Neural progenitor cell (in vitro differentiated cells): ENCODE measurements around the gene NASP. TPM values are rescaled to one million over a fixed set of nuclear protein-coding genes. Genes with fewer than 3 reads are reported as not detected.

Experiments used
- DNase-seq: peaks from one replicate; pipeline ENCODE4 v3.0.0-alpha.2; 2016; ENCODE audit warnings: low spot score
- H2AFZ ChIP-seq: fragments of 200-600 bp; sonication (generic); replicated peaks from 2 replicates; pipeline ENCODE4 v1.6.1; 2016; ENCODE audit warnings: antibody characterized with exemption
- H3F3A ChIP-seq: fragments of 200-600 bp; sonication (generic); 2 replicates; pipeline ENCODE4 v1.6.1; 2016; ENCODE audit warnings: antibody characterized with exemption, low read depth
- H3K27ac ChIP-seq: fragments of 200-600 bp; sonication (generic); 2 replicates; pipeline ENCODE4 v1.5.1; 2016; ENCODE audit warnings: mild to moderate bottlenecking
- H3K27me3 ChIP-seq: fragments of 200-600 bp; sonication (generic); 2 replicates; pipeline ENCODE4 v1.6.1; 2016; ENCODE audit warnings: mild to moderate bottlenecking, moderate library complexity
- H3K36me3 ChIP-seq: fragments of 200-600 bp; sonication (generic); 2 replicates; pipeline ENCODE4 v1.5.1; 2016
- H3K4me1 ChIP-seq: fragments of 200-600 bp; sonication (generic); 2 replicates; pipeline ENCODE4 v1.6.1; 2016; ENCODE audit warnings: mixed run types
- H3K4me2 ChIP-seq: fragments of 200-600 bp; sonication (generic); 2 replicates; pipeline ENCODE4 v1.6.1; 2016
- H3K4me3 ChIP-seq: fragments of 200-600 bp; sonication (generic); 2 replicates; pipeline ENCODE4 v1.5.1; 2016
- H3K79me2 ChIP-seq: fragments of 200-600 bp; sonication (generic); 2 replicates; pipeline ENCODE4 v1.6.1; 2016; ENCODE audit warnings: low read depth
- H3K9ac ChIP-seq: fragments of 200-600 bp; sonication (generic); 2 replicates; pipeline ENCODE4 v1.6.1; 2016
- H3K9me3 ChIP-seq: fragments of 200-600 bp; sonication (generic); 2 replicates; pipeline ENCODE4 v1.5.1; 2016; ENCODE audit warnings: low read depth
- H4K20me1 ChIP-seq: fragments of 200-600 bp; sonication (generic); 2 replicates; pipeline ENCODE4 v1.6.1; 2016; ENCODE audit warnings: low read depth
- H3K27ac Mint-ChIP-seq: 3 replicates; pipeline ENCODE4 v1.8.0; 2021; ENCODE audit warnings: mixed read lengths
- H3K27me3 Mint-ChIP-seq: 2 replicates; pipeline ENCODE4 v1.8.0; 2022; ENCODE audit warnings: low read depth, mild to moderate bottlenecking, inconsistent platforms, moderate library complexity, mixed read lengths; ENCODE audit not compliant: insufficient read depth
- H3K36me3 Mint-ChIP-seq: 3 replicates; pipeline ENCODE4 v1.8.0; 2021; ENCODE audit warnings: mixed read lengths
- H3K4me1 Mint-ChIP-seq: 3 replicates; pipeline ENCODE4 v1.8.0; 2021; ENCODE audit warnings: mixed read lengths
- H3K4me3 Mint-ChIP-seq: 3 replicates; pipeline ENCODE4 v1.8.0; 2021; ENCODE audit warnings: mild to moderate bottlenecking, moderate library complexity, mixed read lengths
- H3K9me3 Mint-ChIP-seq: 3 replicates; pipeline ENCODE4 v1.8.0; 2020; ENCODE audit warnings: mixed read lengths
- EZH2 ChIP-seq: fragments of 200-600 bp; sonication (generic); IDR thresholded peaks from 2 replicates; pipeline ENCODE4 v1.6.1; 2017; ENCODE audit warnings: antibody characterized with exemption, mild to moderate bottlenecking, moderate library complexity
- EZH2phosphoT487 ChIP-seq: fragments of 200-600 bp; sonication (generic); IDR thresholded peaks from 2 replicates; pipeline ENCODE4 v1.6.1; 2017; ENCODE audit warnings: antibody characterized with exemption
- total RNA-seq: library from RNA; depleted of rRNA; stranded (reverse); fragments of >200 nt; gene quantifications from 2 replicates; pipeline ENCODE4 v1.2.3, GENCODE V29; 2015; ENCODE audit warnings: low replicate concordance
- TF ChIP-seq, protein P1 (sequence below): fragments of 200-600 bp; sonication (generic); IDR thresholded peaks from 2 replicates; pipeline ENCODE4 v1.5.1; 2017; ENCODE audit warnings: antibody characterized with exemption, mild to moderate bottlenecking

The NASP gene
- total RNA-seq, 1 donor from 2014 or later: 337 TPM

DNA sequence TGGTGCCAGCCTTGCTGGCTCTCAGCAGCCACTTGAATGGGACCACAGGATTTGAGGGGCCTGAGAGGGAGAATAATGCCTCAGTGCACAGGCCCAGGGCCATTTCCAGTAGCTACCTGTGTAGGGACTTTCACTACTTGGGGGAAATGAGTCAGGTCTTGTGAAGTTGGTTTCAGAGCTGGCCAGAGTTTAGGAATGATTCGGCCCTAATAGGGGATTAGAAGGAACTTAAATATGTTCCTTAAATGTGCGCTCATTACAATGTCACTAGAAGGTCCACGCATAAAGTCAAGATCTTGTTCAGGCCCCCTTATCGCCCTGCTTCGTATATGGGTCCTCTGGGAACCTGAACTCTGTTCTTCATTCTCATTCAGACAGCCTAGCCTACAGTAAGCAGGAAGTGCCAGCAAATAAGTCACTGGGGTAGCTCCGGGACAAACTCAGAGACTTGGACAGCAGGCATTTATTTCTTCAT is 38.8 kb upstream of the NASP start:
- Mint-ChIP-seq H3K4me3 (no peak overlapping the region), H3K36me3 (no peaks in the 10 kb centered on the region), H3K27ac (no peak overlapping the region), H3K27me3 (peaks cover 6% of the 10 kb centered on the region), H3K4me1 (no peaks in the 10 kb centered on the region), H3K9me3 (no peaks in the 10 kb centered on the region)
- H3K36me3 ChIP-seq: no peaks in the 10 kb centered on the region
- H3K27me3 ChIP-seq: no peaks in the 10 kb centered on the region
- H3K4me2 ChIP-seq: no peak overlapping the region
- peaks cover 5% of the 10 kb centered on the region for H3F3A ChIP-seq
- no peaks in the 10 kb centered on the region for H3K9me3 ChIP-seq
- TF ChIP-seq EZH2: no peak
- TF ChIP-seq EZH2phosphoT487: no peak
- TF ChIP-seq, protein P1, sequence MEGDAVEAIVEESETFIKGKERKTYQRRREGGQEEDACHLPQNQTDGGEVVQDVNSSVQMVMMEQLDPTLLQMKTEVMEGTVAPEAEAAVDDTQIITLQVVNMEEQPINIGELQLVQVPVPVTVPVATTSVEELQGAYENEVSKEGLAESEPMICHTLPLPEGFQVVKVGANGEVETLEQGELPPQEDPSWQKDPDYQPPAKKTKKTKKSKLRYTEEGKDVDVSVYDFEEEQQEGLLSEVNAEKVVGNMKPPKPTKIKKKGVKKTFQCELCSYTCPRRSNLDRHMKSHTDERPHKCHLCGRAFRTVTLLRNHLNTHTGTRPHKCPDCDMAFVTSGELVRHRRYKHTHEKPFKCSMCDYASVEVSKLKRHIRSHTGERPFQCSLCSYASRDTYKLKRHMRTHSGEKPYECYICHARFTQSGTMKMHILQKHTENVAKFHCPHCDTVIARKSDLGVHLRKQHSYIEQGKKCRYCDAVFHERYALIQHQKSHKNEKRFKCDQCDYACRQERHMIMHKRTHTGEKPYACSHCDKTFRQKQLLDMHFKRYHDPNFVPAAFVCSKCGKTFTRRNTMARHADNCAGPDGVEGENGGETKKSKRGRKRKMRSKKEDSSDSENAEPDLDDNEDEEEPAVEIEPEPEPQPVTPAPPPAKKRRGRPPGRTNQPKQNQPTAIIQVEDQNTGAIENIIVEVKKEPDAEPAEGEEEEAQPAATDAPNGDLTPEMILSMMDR: no peak
- no peaks in the 10 kb centered on the region for H3K4me1 ChIP-seq
- H3K27ac ChIP-seq: no peak overlapping the region
- no peaks in the 10 kb centered on the region for H3K79me2 ChIP-seq
- no peak overlapping the region for H2AFZ ChIP-seq
- H4K20me1 ChIP-seq: no peaks in the 10 kb centered on the region
- H3K4me3 ChIP-seq: no peak overlapping the region
- no peak overlapping the region for H3K9ac ChIP-seq
- no peak for DNase-seq

DNA sequence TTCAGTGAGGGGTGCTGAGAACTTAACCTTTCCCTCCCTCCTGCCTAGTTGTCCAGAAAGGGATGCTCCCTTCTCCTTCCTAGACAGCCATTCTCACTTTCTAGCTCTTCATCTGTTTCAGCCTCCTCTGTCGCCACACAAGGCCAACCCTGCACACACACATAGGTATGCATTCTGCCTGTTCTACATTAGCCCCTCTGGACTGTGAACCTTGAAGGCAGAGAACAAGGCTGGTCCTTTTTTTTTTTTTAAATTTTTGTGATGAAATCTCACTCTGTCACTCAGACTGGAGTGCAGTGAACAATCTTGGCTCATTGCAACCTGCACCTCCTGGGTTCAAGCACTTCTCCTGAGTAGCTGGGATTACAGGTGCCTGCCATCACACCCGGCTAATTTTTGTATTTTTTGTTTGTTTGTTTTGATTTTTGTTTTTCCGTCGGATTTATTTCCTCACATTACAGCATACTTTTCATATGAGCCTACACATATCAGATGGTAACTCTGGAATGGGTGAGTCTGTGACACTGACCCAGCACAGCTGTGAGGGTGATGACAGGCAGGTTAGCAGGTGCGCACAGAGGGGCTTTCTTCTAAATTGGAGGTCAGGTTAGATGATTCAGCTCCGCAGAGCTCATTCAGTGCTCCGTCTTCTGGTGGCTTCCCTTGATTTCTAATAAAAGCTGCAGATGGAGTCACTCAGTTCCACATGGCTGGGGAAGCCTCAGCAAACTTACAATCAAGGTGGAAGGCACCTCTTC is 38.1 kb upstream of the NASP start:
- no peak for DNase-seq
- Histone ChIP-seq H3K9ac (no peak overlapping the region), H4K20me1 (no peaks in the 10 kb centered on the region), H3K4me3 (no peak overlapping the region), H3K9me3 (no peaks in the 10 kb centered on the region), H3K4me2 (no peak overlapping the region), H3K36me3 (no peaks in the 10 kb centered on the region), H3K27me3 (no peaks in the 10 kb centered on the region), H3F3A (peaks cover 9% of the 10 kb centered on the region), H3K27ac (no peak overlapping the region), H3K4me1 (no peaks in the 10 kb centered on the region), H2AFZ (no peak overlapping the region), H3K79me2 (peaks cover 1% of the 10 kb centered on the region)
- H3K36me3 Mint-ChIP-seq: no peaks in the 10 kb centered on the region
- peaks cover under 1% of the 10 kb centered on the region for H3K4me1 Mint-ChIP-seq
- peaks cover 6% of the 10 kb centered on the region for H3K27me3 Mint-ChIP-seq
- TF ChIP-seq, protein P1: no peak
- TF ChIP-seq EZH2: no peak
- TF ChIP-seq EZH2phosphoT487: no peak
- no peak overlapping the region for H3K4me3 Mint-ChIP-seq
- no peak overlapping the region for H3K27ac Mint-ChIP-seq
- no peaks in the 10 kb centered on the region for H3K9me3 Mint-ChIP-seq

DNA sequence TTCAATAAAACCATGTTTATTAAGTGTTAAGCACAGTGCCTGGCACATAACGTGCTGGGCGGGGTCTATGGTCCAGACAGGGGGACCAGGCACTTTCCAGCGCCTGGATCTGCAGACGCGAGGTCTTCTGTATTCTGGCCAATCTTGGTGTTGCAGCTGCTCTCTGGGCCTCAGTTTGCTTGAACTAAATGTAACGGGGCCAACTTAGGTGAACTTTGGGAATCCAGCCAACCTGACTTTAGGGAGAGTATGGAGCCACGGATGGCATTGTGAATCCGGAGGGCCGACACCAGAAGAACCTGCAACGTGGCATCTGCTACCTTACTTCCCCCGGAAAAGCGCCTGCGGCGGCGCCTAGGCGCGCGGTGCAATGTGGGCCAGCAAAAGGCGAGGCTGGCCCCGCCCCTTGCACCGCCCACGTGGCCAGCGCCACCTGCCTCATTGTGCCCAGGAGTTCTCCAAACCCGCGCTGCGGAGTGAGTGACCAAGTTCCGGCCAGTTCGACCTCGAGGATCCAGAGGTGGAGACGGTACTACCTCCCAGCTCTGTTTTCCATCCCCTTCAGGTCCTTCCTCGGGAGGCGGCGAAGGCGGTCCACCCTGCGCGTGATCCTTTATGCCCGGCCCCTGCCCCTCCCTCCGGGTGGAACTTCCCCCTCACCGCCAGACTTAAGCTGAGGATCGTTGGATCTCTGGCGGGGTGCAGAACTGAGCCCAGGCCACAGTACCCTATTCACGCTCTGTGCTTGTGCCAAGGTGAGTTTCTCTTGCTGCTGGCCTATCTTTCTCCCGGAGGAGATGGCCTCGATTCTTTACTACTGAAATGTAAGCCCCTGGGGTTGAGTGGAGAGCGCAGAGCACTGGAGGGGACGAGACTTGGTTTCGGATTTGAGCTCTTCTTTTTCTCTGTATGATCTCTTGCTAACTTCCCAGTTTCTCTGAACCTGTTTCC is 33.2 kb upstream of the NASP start, which contains the start of gene AKR1A1:
AKR1A1 (plus strand) TSS at position 426 of the 951 bp plus-strand sequence. CDS start 10,969 bp downstream, outside the sequence.
- no peaks in the 10 kb centered on the region for H3K9me3 ChIP-seq
- peak within 1 kb of the TSS; percentile 65 for H3K4me3 ChIP-seq
- no peaks in the 10 kb centered on the region for H3K9me3 Mint-ChIP-seq
- H3K9ac ChIP-seq: peak within 1 kb of the TSS; percentile 51
- H3K4me2 ChIP-seq: peak within 1 kb of the TSS; percentile 97
- H3K36me3 ChIP-seq: no peaks in the 10 kb centered on the region
- no peaks in the 10 kb centered on the region for H3K27me3 ChIP-seq
- peak within 1 kb of the TSS; percentile 99 for H3K4me3 Mint-ChIP-seq
- peaks cover 9% of the 10 kb centered on the region for H3K4me1 ChIP-seq
- peak; percentile 90 for DNase-seq
- peaks cover 13% of the 10 kb centered on the region for H3F3A ChIP-seq
- H3K27me3 Mint-ChIP-seq: peaks cover 2% of the 10 kb centered on the region
- peaks cover 18% of the 10 kb centered on the region for H3K4me1 Mint-ChIP-seq
- H4K20me1 ChIP-seq: no peaks in the 10 kb centered on the region
- H3K27ac ChIP-seq: peak within 1 kb of the TSS; percentile 5
- peaks cover 7% of the 10 kb centered on the region for H3K36me3 Mint-ChIP-seq
- peak within 1 kb of the TSS; percentile 92 for H3K27ac Mint-ChIP-seq
- peaks cover 51% of the 10 kb centered on the region for H3K79me2 ChIP-seq
- no peak for TF ChIP-seq EZH2phosphoT487
- TF ChIP-seq EZH2: no peak
- TF ChIP-seq, protein P1: peak; percentile 7
- H2AFZ ChIP-seq: peak within 1 kb of the TSS; percentile 70
